NT2/D1 (cell line): ENCODE results near the gene CHN2.

Experiments
- SUZ12 ChIP-seq: IDR thresholded peaks from 2 replicates; pipeline ENCODE4 v1.6.1; 2011; ENCODE audit not compliant: insufficient read length, insufficient read depth; ENCODE audit errors: extremely low read depth
- YY1 ChIP-seq: IDR thresholded peaks from 2 replicates; pipeline ENCODE4 v1.6.1; 2011; ENCODE audit not compliant: insufficient read length, insufficient read depth

- TF ChIP-seq YY1 (no peak), SUZ12 (no peak)
Measured at GRCh38 chr7:29480934-29481651, 286.5 kb downstream of the CHN2 start.
